ENCODE data around the gene TMEM135. TPM values are rescaled to one million over a fixed set of nuclear protein-coding genes. Genes with fewer than 3 reads are reported as not detected.

The TMEM135 gene
- total and polyA plus RNA-seq, 12 donors, result 3.4 to 28.6 (median 16.9) TPM

DNA sequence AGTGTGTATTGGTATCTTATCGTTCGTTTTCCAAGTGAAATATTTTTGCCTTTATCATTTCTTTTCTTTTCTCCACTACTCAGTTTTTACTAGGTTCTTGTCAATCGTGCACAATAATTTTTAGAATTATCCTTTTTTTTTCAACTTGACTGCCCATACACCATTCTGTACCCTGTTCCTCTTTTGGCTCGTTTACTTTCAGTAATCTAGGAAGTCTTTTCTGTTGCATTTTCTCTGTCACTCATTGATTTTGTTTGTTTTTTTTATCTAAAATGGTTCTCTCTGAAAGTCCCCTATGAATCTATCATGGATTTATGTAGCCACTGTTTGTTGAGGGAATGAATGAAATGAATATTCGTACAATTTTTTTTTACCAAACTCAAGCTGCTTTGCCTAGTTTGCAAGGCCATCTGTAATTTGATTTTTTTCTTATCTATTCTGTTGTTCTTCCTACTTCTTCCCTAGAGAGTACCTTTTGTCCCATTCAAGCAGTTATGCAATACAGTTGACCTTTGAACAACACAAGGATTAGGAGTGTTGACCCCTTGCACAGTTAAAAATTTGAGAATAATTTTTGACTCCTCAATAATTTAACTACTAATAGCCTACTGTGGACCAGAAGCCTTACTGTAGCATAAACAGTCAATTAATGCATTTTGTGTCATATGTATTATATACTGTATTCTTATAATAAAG lies 166.3 kb downstream of the TMEM135 start:
- Histone ChIP-seq H3K4me3 (no peak overlapping the region), H3K27ac (no peak overlapping the region), H3K4me1 (peaks cover 0 to 7% (median 0%) of the 10 kb centered on the region in 9 donors), H3K36me3 (no peaks in the 10 kb centered on the region), H3K27me3 (no peaks in the 10 kb centered on the region), H3K9me3 (no peaks in the 10 kb centered on the region)
- ATAC-seq (no peak), DNase-seq (no peak)
- intact Hi-C loops (cut with DNase I), result no loop called here
- WGBS, 2 donors, result 78 to 90% methylated on average over 5 of the region's 5 CpGs
- TF ChIP-seq, protein P1, sequence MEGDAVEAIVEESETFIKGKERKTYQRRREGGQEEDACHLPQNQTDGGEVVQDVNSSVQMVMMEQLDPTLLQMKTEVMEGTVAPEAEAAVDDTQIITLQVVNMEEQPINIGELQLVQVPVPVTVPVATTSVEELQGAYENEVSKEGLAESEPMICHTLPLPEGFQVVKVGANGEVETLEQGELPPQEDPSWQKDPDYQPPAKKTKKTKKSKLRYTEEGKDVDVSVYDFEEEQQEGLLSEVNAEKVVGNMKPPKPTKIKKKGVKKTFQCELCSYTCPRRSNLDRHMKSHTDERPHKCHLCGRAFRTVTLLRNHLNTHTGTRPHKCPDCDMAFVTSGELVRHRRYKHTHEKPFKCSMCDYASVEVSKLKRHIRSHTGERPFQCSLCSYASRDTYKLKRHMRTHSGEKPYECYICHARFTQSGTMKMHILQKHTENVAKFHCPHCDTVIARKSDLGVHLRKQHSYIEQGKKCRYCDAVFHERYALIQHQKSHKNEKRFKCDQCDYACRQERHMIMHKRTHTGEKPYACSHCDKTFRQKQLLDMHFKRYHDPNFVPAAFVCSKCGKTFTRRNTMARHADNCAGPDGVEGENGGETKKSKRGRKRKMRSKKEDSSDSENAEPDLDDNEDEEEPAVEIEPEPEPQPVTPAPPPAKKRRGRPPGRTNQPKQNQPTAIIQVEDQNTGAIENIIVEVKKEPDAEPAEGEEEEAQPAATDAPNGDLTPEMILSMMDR (IDR thresholded peaks at IDR 0.05), result no peak

DNA sequence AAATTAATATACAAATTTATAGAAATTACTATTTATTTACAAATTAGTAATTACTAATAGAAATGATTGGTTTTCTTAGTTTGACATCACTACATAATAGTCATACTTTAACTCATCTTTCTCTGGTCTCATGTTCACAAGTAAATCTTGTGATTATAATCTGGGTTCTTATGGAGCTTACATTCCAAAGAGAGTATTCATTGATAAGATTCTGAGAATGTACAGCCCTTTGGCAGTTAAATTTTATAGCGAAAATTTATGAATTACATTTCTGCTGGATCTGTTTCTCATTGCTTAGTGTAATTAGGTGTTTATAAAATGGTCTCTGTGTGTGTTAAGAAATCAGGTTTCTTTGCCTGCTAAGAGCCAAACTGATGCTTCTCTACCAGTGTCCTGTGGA lies 175.2 kb downstream of the TMEM135 start:
- H3K4me1 ChIP-seq, result no peaks in the 10 kb centered on the region
- TF ChIP-seq, protein P1 (IDR thresholded peaks at IDR 0.05), result no peak
- WGBS, 2 donors, result 90 to 96% methylated on average over 1 of the region's 1 CpG
- H3K9me3 ChIP-seq, result peaks cover 0 to 6% (median 0%) of the 10 kb centered on the region in 11 donors
- DNase-seq (no peak), ATAC-seq (no peak)
- no peak overlapping the region for H3K4me3 ChIP-seq
- H3K27me3 ChIP-seq, result no peaks in the 10 kb centered on the region
- H3K27ac ChIP-seq, result no peak overlapping the region
- no peaks in the 10 kb centered on the region for H3K36me3 ChIP-seq
- intact Hi-C loops (cut with DNase I), result no loop called here

DNA sequence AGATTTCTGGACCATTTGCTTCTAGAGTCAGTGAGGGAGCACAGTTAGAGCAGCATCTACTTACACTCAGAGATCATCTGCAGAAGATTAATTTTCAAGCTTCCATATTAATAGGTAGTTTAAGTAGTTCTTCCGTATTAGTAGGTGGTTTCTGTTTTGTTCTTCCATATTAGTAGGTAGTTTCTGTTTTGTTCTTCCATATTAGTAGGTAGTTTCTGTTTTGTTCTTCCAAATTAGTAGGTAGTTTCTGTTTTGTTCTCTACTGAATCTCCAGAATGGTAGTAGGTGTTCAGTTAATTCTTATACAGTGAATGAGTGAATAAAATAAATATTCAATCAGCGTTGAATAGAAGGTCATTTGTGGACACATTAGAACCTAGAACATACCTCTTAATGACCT lies 175.7 kb downstream of the TMEM135 start:
- no peak overlapping the region for H3K4me3 ChIP-seq
- H3K9me3 ChIP-seq, result peaks cover 0 to 6% (median 0%) of the 10 kb centered on the region in 11 donors
- intact Hi-C loops (cut with DNase I), result no loop called here
- no peaks in the 10 kb centered on the region for H3K36me3 ChIP-seq
- H3K4me1 ChIP-seq, result no peaks in the 10 kb centered on the region
- no peaks in the 10 kb centered on the region for H3K27me3 ChIP-seq
- TF ChIP-seq, protein P1 (IDR thresholded peaks at IDR 0.05), result no peak
- 95 to 96% methylated on average over 2 of the region's 2 CpGs for WGBS, 2 donors
- no peak for ATAC-seq
- H3K27ac ChIP-seq, result no peak overlapping the region
- no peak for DNase-seq

DNA sequence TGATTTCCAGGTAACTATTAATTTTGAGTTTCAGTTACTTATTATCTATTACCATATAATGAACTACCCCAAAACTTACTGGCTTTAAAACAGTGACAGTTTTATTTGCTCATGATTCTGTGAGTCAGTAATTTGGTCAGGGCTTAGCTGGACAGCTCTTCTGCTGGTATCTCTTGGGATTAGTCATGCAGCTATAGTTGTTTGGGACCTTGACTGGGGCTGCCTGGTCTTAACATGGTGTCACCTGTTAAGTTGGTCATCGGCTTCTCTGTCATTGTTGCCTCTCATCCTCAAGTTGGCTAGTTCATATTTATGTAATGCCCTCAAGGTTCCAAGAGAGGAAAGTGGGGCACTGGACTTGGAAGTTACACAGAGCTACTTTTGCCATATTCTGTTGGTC lies 177.5 kb downstream of the TMEM135 start:
- 92 to 98% methylated on average over 1 of the region's 1 CpG for WGBS, 2 donors
- DNase-seq (no peak), ATAC-seq (no peak)
- H3K4me3 ChIP-seq, result no peak overlapping the region
- TF ChIP-seq, protein P1 (IDR thresholded peaks at IDR 0.05), result no peak
- no peaks in the 10 kb centered on the region for H3K36me3 ChIP-seq
- H3K27me3 ChIP-seq, result no peaks in the 10 kb centered on the region
- H3K4me1 ChIP-seq, result peaks cover 0 to 5% (median 0%) of the 10 kb centered on the region in 9 donors
- peaks cover 0 to 6% (median 0%) of the 10 kb centered on the region in 11 donors for H3K9me3 ChIP-seq
- H3K27ac ChIP-seq, result no peak overlapping the region
- intact Hi-C loops (cut with DNase I), result no loop called here
